Measurements from ENCODE around the gene IYD.
"Not testable (repeated sequence)": the region's sequence is repeated elsewhere in the genome, so short reads cannot be mapped to it uniquely, and the experiment has no call there.

Gene IYD

DNA sequence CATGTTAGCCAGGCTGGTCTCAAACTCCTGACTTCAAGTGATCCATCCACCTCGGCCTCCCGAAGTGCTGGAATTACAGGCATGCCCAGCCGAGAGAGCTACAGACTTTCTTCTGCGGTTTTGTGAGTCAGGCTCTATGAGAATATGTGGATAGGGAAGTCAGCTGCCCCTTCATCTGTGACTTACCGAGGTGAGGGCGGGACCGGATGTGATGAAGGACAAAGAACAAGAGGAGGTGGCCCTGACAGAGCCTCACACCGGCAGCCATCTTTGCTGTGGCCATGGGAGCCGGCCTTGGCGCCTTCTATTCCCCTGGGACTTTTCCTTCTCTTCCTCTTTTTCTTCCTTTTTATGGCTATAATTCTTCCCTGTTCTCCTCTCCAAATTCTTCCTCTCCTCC lies 67.0 kb downstream of the IYD start:
- Histone ChIP-seq H3K4me1 (ENCODE audit: control insufficient read depth in 1 of 2, insufficient read depth in 1 of 2, low read depth in 1 of 2, low read length in 1 of 2) (no peaks in the 10 kb centered on the region), H3K9me3 (no peaks in the 10 kb centered on the region), H3K36me3 (no peaks in the 10 kb centered on the region), H3K27ac (no peak overlapping the region), H3K4me3 (ENCODE audit: low read depth in 1 of 2, low read length in 1 of 2) (no peak overlapping the region), H3K27me3 (no peaks in the 10 kb centered on the region)
- TF ChIP-seq, protein P1, sequence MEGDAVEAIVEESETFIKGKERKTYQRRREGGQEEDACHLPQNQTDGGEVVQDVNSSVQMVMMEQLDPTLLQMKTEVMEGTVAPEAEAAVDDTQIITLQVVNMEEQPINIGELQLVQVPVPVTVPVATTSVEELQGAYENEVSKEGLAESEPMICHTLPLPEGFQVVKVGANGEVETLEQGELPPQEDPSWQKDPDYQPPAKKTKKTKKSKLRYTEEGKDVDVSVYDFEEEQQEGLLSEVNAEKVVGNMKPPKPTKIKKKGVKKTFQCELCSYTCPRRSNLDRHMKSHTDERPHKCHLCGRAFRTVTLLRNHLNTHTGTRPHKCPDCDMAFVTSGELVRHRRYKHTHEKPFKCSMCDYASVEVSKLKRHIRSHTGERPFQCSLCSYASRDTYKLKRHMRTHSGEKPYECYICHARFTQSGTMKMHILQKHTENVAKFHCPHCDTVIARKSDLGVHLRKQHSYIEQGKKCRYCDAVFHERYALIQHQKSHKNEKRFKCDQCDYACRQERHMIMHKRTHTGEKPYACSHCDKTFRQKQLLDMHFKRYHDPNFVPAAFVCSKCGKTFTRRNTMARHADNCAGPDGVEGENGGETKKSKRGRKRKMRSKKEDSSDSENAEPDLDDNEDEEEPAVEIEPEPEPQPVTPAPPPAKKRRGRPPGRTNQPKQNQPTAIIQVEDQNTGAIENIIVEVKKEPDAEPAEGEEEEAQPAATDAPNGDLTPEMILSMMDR (IDR thresholded peaks at IDR 0.05): no peak

DNA sequence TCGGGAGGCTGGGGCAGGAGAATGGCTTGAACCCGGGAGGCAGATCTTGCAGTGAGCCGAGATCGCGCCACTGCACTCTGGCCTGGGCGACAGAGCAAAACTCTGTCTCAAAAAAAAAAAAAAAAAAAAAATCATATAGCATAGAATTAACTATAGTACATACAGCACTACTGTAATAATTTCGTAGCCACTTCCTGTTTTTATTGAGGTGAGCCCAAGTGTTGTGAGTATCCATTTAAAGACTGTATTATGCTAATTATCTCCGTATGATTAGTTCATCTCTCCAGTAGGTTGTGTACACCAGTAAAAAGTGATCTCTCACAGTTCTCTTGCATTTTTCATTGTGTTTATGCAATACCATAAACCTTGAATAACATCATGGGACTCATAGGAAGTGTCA lies 70.6 kb downstream of the IYD start:
- TF ChIP-seq, protein P1 (IDR thresholded peaks at IDR 0.05): no peak
- H3K4me3 ChIP-seq (ENCODE audit: low read depth in 1 of 2, low read length in 1 of 2): no peak overlapping the region
- H3K36me3 ChIP-seq: no peaks in the 10 kb centered on the region
- no peak overlapping the region for H3K27ac ChIP-seq
- no peaks in the 10 kb centered on the region for H3K9me3 ChIP-seq
- no peaks in the 10 kb centered on the region for H3K4me1 ChIP-seq (ENCODE audit: control insufficient read depth in 1 of 2, insufficient read depth in 1 of 2, low read depth in 1 of 2, low read length in 1 of 2)
- no peaks in the 10 kb centered on the region for H3K27me3 ChIP-seq

DNA sequence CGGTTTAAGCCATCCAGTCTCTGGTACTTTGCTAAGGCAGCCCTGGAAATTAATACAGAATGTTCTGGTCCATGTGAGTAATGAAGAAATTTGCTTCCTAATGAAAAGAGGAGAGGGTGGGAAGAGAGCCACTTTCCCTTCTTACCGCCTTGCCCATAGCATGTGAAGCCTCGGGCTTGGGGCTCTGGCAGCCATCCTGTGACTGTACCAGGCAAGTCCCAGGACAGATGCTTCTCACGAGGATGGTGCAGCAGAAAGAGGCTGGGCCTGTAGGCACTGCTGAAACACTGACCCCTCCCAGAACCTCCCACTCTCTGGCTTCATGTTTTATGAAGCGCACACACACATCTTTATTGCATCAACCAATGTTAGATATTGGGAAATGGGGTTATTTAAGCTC lies 74.8 kb downstream of the IYD start:
- no peaks in the 10 kb centered on the region for H3K27me3 ChIP-seq
- no peaks in the 10 kb centered on the region for H3K36me3 ChIP-seq
- no peak overlapping the region for H3K27ac ChIP-seq
- TF ChIP-seq, protein P1 (IDR thresholded peaks at IDR 0.05): no peak
- H3K4me3 ChIP-seq (ENCODE audit: low read depth in 1 of 2, low read length in 1 of 2): no peak overlapping the region
- H3K4me1 ChIP-seq (ENCODE audit: control insufficient read depth in 1 of 2, insufficient read depth in 1 of 2, low read depth in 1 of 2, low read length in 1 of 2): no peaks in the 10 kb centered on the region
- H3K9me3 ChIP-seq: no peaks in the 10 kb centered on the region

DNA sequence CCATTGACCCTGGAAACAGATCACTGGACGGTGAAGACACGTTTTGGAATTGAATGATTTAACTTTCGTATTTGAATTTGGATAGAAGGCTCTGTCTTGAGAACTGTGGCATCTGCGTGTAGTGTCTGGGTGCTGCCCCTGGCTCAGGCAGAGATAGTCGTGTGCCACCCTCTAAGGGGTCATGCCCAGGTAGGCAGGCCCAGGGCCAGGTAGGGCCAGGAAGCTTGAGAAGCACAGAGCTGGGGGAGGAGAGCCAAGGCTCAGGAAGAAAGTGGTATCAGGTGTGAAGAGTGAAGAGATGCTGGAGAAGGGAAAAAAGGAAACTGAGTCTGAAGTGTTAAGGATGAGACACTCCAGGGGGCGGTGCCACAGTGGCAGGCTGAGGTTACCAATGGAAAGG lies 75.5 kb downstream of the IYD start:
- H3K9me3 ChIP-seq: no peaks in the 10 kb centered on the region
- H3K4me3 ChIP-seq (ENCODE audit: low read depth in 1 of 2, low read length in 1 of 2): no peak overlapping the region
- TF ChIP-seq, protein P1 (IDR thresholded peaks at IDR 0.05): no peak
- no peaks in the 10 kb centered on the region for H3K36me3 ChIP-seq
- H3K4me1 ChIP-seq (ENCODE audit: control insufficient read depth in 1 of 2, insufficient read depth in 1 of 2, low read depth in 1 of 2, low read length in 1 of 2): no peaks in the 10 kb centered on the region
- no peaks in the 10 kb centered on the region for H3K27me3 ChIP-seq
- no peak overlapping the region for H3K27ac ChIP-seq

DNA sequence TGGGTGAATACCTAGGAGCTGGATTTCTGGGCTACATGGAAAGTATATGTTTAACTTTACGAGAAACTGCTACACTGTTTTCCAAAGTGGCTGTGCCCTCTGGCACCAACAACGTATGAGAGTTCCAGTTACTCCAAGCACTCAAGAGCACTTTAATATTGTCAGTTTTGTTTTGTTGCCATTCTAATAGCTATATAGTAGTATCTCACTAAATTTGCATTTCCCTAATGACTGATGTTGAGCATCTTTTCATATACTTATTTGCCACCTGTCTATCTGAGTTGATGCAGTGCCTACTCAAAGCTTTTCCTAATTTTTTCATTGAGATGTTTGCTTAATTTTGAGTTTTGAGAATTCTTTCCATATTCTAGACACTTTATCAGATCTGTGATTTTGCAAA lies 76.7 kb downstream of the IYD start:
- no peaks in the 10 kb centered on the region for H3K4me1 ChIP-seq (ENCODE audit: control insufficient read depth in 1 of 2, insufficient read depth in 1 of 2, low read depth in 1 of 2, low read length in 1 of 2)
- H3K9me3 ChIP-seq: no peaks in the 10 kb centered on the region
- TF ChIP-seq, protein P1 (IDR thresholded peaks at IDR 0.05): no peak
- H3K27me3 ChIP-seq: no peaks in the 10 kb centered on the region
- no peak overlapping the region for H3K27ac ChIP-seq
- H3K36me3 ChIP-seq: no peaks in the 10 kb centered on the region
- no peak overlapping the region for H3K4me3 ChIP-seq (ENCODE audit: low read depth in 1 of 2, low read length in 1 of 2)

DNA sequence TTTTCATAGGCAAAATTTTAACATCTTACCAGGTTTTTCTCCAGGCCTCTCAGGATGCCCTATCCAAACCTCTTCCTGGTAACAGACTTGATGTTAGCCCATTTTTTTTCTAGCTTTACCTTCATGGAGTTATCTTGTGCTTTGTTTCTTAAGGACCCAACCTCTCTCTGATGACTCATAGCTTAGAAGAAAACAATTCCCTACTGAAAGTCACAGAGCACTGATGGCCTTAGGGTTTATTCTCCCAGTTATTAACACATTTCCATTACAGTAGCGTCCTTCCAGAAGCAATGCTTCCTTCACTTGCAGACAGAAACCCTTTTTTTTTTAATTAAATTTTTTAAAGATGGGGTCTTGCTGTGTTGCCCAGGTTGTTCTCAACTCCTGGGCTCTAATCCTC lies 79.4 kb downstream of the IYD start:
- Histone ChIP-seq H3K36me3 (no peaks in the 10 kb centered on the region), H3K4me3 (ENCODE audit: low read depth in 1 of 2, low read length in 1 of 2) (no peak overlapping the region), H3K9me3 (no peaks in the 10 kb centered on the region), H3K4me1 (ENCODE audit: control insufficient read depth in 1 of 2, insufficient read depth in 1 of 2, low read depth in 1 of 2, low read length in 1 of 2) (no peaks in the 10 kb centered on the region), H3K27ac (no peak overlapping the region), H3K27me3 (no peaks in the 10 kb centered on the region)
- TF ChIP-seq, protein P1 (IDR thresholded peaks at IDR 0.05): no peak

DNA sequence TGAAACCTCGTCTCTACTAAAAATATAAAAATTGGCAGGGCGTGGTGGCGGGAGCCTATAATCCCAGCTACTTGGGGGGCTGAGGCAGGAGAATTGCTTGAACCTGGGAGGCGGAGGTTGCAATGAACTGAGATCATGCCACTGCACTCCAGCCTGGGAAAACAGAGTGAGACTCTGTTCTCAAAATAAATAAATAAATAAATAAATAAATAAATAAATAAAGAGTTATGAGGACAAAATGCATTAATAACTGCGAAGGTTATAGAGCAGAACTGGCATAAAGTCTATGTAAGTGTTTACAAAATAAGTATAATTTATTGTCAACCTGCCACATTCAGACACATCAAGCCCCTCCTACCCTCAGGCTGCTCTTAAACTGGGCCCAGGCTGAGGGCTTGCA lies 80.2 kb downstream of the IYD start:
- not testable (repeated sequence) for H3K27ac ChIP-seq; H3K9me3 ChIP-seq; H3K27me3 ChIP-seq; H3K4me3 ChIP-seq (ENCODE audit: low read depth in 1 of 2, low read length in 1 of 2); H3K4me1 ChIP-seq (ENCODE audit: control insufficient read depth in 1 of 2, insufficient read depth in 1 of 2, low read depth in 1 of 2, low read length in 1 of 2); H3K36me3 ChIP-seq

Data from neutrophil (primary cell).